NCI-H2227 (cell line): ENCODE results near the gene GALNS.
"Not testable (repeated sequence)": the region's sequence is repeated elsewhere in the genome, so short reads cannot be mapped to it uniquely, and the experiment has no call there.

ENCODE experiments used
- DNase-seq: peaks from one replicate; lab custom pipeline; 2025; ENCODE audit not compliant: unreplicated experiment; lab: John Stamatoyannopoulos, UW

GALNS gene, protein sequence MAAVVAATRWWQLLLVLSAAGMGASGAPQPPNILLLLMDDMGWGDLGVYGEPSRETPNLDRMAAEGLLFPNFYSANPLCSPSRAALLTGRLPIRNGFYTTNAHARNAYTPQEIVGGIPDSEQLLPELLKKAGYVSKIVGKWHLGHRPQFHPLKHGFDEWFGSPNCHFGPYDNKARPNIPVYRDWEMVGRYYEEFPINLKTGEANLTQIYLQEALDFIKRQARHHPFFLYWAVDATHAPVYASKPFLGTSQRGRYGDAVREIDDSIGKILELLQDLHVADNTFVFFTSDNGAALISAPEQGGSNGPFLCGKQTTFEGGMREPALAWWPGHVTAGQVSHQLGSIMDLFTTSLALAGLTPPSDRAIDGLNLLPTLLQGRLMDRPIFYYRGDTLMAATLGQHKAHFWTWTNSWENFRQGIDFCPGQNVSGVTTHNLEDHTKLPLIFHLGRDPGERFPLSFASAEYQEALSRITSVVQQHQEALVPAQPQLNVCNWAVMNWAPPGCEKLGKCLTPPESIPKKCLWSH

DNA sequence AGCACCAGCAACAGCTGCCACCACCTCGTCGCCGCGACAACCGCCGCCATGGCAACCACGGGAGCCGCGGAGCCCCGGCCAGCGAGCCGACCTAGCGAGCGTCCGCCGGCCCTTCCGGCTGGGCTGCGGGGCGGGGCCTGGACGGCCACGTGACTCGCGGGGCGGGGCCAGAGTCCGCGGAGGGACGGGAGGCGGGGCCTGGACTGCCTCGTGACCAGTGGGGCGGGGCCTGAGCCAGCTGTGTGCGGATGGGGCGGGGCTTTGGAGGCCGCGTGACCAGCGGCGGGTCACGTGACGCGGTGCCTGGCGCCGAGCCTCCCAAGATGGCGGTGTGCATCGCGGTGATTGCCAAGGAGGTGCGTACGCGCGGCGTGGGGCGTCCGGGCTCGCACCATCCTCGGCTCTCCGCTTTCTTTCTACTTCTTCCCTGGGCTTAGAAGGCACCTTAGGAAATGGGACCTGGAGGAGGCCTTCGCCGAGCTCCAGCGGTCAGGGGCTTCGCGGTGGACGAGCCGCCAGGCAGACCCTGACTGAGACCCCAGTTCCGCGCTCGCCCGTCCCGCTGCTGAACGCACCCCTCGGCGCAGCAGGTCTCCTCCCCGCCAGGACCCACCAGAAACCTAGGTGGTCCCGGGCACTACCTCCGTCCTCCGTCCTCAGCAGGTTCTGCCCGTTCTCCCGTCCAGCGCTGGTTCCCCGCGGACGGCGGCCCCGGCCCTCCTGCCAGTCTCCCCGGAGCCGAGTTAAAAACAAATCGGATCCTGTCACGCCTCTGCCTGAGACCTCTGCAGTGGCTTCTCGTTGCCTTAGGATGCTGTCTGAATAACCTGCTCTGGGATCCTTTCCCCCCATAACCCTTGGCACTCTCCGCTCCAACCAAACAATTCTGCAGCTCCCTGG lies at the start of gene GALNS, which contains the start of gene TRAPPC2L:
Gene GALNS (minus strand): TSS at position 120 of the 900 bp plus-strand sequence. CDS start 70 bp downstream, at position 50.
Gene TRAPPC2L (plus strand): TSS at position 300 of the 900 bp plus-strand sequence. CDS start 24 bp downstream, at position 324.
- DNase-seq: peak; percentile 96

- DNase-seq: no peak
Measured at GRCh38 chr16:88906020-88906419, 49.3 kb upstream of the GALNS start.

GRCh38 chr16:88905563-88905962 lies 48.8 kb upstream of the GALNS start:
- no peak for DNase-seq

GRCh38 chr16:88904676-88905365 lies 48.1 kb upstream of the GALNS start:
- no peak for DNase-seq

- DNase-seq: no peak
Measured at GRCh38 chr16:88903267-88903666, 46.5 kb upstream of the GALNS start.

DNA sequence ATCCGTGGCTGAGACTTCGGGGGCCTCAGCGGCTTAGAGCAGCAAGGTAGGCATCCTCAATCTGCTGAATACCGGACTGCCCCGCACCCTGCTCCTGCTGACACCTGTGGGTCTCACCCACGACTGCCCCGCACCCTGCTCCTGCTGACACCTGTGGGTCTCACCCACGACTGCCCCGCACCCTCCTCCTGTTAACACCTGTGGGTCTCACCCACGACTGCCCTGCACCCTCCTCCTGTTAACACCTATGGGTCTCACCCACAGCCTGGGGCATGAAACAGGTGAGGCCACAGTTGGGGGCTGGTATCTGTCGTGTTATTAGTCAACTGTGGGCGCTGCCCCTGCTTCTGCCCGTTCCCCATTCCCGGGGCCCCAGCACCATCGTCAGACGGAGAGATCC lies 46.0 kb upstream of the GALNS start:
- DNase-seq: no peak

GRCh38 chr16:88901718-88902337 lies 45.1 kb upstream of the GALNS start:
- no peak for DNase-seq

DNA sequence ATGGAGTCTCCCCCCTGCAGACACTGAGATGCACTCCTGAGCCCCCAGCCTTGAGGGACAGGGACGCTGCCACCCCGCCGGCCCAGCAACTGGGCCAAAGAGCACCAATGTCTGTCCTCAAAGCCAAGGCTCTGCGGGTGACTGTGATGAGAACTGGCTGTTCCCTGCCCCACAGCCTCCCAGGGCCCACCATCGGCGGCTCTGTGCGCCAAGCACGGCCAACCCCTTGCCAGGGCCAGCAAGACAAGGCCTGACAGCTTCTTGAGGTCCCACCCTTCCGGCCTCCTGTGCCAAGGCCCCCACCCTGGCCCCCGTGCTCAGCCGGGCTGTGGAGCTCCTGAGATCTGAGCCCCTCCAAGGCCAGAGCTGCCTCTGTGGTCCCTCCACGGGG lies 43.9 kb upstream of the GALNS start:
- no peak for DNase-seq

DNA sequence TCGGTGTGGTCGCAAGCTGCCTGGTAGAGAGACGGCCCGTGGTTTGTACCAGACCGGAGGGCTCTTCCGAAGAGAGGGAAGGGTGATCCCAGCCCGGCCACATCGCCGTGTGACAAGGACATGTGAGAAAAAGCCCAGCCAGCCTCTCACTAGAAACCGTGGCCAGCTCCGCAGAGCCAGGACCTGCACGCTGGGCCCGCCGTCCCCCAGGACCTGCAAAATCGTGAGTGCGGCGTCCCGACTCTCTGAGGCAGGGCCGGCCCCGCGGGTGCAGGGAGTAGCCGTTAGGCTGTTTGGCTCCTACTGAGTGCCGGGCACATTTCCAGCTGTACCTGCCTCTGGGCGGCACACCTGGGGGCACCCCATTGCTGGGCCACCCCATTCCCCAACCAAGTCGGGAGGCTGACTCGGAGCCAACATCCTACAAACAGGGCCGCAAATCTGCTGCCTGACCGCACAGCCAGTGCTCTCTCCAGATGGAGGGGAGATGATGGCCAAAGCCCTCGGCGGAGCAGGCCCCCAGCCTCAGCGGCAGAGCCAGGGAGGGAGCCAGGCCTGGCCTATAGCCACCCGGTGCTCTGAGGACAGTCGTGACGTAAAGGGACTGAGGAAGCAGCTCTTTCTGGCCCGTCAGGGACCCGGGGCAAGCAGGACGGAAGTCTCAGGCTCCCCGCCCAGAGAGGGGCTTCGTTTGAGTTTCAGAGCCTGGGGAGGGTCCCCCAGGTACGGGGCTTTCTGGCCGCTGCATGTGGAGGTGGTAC lies 43.3 kb upstream of the GALNS start:
- DNase-seq: no peak

GRCh38 chr16:88897696-88898425 lies 41.1 kb upstream of the GALNS start:
- no peak for DNase-seq

DNA sequence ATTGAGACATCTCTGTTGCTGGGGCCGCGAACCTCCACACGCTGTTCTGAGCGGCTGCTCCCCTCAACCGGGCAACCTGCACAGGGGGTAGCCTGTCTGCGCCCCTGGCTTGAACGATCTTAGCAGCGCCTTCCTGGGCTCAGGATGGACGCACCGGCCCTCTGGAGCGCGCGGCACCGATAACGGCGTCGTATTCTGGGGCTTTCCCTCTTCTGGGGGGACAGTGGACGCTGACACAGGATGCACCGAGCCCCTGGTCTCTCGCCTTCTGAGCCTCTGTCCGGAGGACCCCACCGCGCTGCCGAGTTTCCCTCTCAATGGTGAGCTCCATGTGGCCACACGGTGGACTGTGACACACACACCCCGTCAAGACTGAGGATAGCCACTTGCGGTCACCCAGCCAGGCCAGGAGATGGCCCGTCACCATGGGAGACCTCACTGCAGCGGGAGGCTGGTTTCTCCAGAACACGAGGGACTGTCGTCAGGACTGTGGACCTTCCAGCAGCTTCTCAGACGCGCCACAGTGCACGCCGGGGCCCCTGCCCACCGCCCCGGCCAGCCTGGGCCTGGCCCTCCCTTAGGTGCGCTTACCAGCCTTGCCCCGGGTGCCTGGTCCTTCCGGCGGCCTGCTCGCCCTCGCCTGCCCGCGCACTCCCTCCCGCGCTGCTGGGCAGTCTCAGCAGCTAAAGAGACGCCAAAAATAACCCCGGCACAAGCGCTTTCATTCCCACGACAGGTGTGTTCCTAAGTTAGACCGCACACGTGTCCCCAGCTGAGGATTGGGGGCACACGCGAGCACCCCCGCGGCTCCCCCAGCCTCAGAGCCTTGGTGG lies 39.7 kb upstream of the GALNS start:
- no peak for DNase-seq

GRCh38 chr16:88895335-88895734 lies 38.6 kb upstream of the GALNS start:
- DNase-seq: no peak

DNA sequence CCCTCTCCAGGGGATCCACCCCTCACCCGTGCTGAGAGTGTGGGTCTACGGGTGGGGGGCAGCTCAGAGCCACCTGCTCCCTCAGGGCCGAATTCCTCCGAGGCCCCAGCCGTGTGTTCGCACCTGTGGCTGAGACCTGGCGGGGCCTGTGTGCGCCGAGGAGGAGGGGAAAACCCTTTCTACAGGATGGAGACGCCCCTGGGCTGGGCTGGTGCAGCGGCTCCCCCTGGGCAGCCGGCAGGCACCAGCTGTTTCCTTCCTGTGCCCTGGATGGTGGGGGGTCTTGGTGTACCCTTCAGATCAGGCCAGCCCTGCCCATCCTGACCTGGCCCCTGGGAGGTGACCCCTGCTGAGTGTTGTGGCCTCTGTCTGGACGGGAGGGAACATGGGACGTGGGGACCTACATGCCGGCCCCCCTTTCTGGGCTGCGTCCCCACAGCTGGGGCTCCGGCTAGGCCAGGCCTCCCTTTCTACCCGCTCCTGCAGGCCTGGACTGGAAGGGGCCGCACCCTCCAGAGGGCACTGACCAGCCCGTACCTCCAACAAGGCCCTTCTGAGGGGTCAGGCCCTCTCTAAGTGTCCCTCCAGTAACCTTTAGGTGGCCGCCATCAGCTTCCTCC lies 38.0 kb upstream of the GALNS start:
- DNase-seq: no peak

- not testable (repeated sequence) for DNase-seq
Measured at GRCh38 chr16:88894266-88894665, 37.5 kb upstream of the GALNS start.

- DNase-seq: no peak
Measured at GRCh38 chr16:88893127-88893968, 36.6 kb upstream of the GALNS start.

DNA sequence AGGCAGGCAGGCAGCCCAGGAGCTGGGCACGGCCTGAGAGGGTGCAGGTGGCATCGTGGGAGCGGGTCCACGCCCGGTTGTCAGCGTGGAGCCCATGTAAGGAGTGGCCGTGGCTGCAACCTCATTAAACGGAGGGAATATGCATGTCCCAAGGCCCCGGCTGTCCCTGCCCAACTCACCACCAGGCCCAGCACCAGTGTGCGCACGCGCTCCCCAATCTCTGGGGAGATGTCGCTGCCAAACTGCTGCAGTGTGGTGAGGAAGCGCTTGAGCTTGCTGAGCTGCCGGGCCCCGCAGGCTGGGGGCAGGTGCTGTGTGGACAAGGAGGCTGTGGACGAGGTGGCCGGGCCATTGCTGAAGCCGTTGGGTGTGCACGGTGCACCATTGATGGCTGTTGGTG lies 35.3 kb upstream of the GALNS start:
- no peak for DNase-seq

- no peak for DNase-seq
Measured at GRCh38 chr16:88891083-88891482, 34.3 kb upstream of the GALNS start.
